ENCODE data around the gene FCSK. TPM values are rescaled to one million over a fixed set of nuclear protein-coding genes. Genes with fewer than 3 reads are reported as not detected.

Gene FCSK
- total and polyA plus RNA-seq, 2 of the 13 experiments (the other 11 are each of a cell fraction or from before 2014, with no cell fraction given): 9.1 to 19.2 TPM

DNA sequence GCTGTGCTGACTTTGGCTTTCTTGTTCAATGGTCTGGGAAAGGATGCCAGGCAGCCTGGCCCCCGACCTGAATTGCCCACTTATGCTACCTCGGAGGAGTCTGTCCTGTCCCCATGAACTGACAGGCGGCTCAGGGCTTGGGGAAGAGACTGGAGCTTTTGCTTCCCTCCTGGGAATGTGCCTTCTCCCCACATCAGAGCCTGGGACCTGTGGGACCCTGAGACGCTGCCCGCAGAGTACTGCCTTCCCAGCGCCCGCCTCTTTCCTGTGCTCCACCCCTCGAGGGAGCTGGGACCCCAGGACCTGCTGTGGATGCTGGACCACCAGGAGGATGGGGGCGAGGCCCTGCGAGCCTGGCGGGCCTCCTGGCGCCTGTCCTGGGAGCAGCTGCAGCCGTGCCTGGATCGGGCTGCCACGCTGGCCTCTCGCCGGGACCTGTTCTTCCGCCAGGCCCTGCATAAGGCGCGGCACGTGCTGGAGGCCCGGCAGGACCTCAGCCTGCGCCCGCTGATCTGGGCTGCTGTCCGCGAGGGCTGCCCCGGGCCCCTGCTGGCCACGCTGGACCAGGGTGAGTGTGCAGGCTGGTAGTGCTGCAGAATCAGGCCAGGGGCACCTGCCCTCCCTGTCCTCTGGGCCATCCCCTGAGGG lies 18.5 kb downstream of the FCSK start:
- POLR2A ChIA-PET: interaction anchor here (1.1 to 1.5 kb wide), 2 partner anchors 10 to 50 kb away, joined by 3 read pairs; partner anchors contain the start of gene COG4
- in situ Hi-C loops (cut with HindIII; ENCODE audit: extremely low pct_ligation_motif_present, low pct_unique_long_range_greater_than_20kb) (no loop called here), intact Hi-C loops (cut with micrococcal nuclease; ENCODE audit: unreplicated experiment) (no loop called here)
- Histone ChIP-seq H2AFZ (ENCODE audit: low read length) (no peak overlapping the region), H3K4me2 (ENCODE audit: low read depth, low read length) (no peak overlapping the region), H3K79me2 (ENCODE audit: insufficient read depth, low read length) (no peaks in the 10 kb centered on the region), H3K4me3 (replicated peaks in 1 of 3; ENCODE audit: insufficient read depth in 1 of 3, low read depth in 2 of 3, low read length in 3 of 3) (no peak overlapping the region), H4K20me1 (ENCODE audit: insufficient read depth, low read length) (no peaks in the 10 kb centered on the region), H3K9me3 (ENCODE audit: low read length) (no peaks in the 10 kb centered on the region), H3K36me3 (replicated peaks in 1 of 2; ENCODE audit: control insufficient read depth in 1 of 2, insufficient read depth in 2 of 2, low read length in 2 of 2) (peaks cover 0 to 3% of the 10 kb centered on the region in 2 experiments; a peak in 1 of 5 replicates), H3K9ac (ENCODE audit: insufficient read depth, low read depth, low read length) (no peak overlapping the region), H3K27ac (ENCODE audit: extremely low read length, insufficient read depth, low read length) (no peak overlapping the region), H3K27me3 (ENCODE audit: control insufficient read depth in 1 of 2, insufficient read depth in 2 of 2, low read length in 2 of 2) (no peaks in the 10 kb centered on the region), H3K4me1 (ENCODE audit: insufficient read depth, low read length) (peaks cover 5% of the 10 kb centered on the region; the same call in 1 of the 2 replicates)
- no TSS peak for BruUV-seq (replicated peaks)
- DNase-seq (ENCODE audit: low spot score): no peak
- no peak for FAIRE-seq
- no peak for ATAC-seq
- CTCF ChIA-PET (ENCODE audit: low intra/inter-chr PET ratio, low total read pairs): no interaction called here
- WGBS (ENCODE audit: low lambda C conversion rate): 85% methylated on average over 19 of the region's 28 CpGs
- TF ChIP-seq ZC3H13 (CRISPR knock-in tag; IDR thresholded peaks at IDR 0.05) (no peak), KLF12 (CRISPR knock-in tag; IDR thresholded peaks at IDR 0.05; ENCODE audit: borderline replicate concordance) (no peak), ZNF264 (CRISPR knock-in tag; IDR thresholded peaks at IDR 0.05) (no peak), ZNF704 (CRISPR knock-in tag; IDR thresholded peaks at IDR 0.05; ENCODE audit: borderline replicate concordance) (no peak), RAD51 (IDR thresholded peaks at IDR 0.05; ENCODE audit: borderline replicate concordance) (no peak), ZNF44 (CRISPR knock-in tag; IDR thresholded peaks at IDR 0.05) (no peak), HIC2 (CRISPR knock-in tag; IDR thresholded peaks at IDR 0.05; ENCODE audit: low read depth) (no peak), ZNF687 (CRISPR knock-in tag; IDR thresholded peaks at IDR 0.05) (0 out of 2 replicates have a peak, but pooled peaks have one; percentile 6), ZNF737 (CRISPR knock-in tag; IDR thresholded peaks at IDR 0.05; ENCODE audit: borderline replicate concordance) (no peak)
- TF ChIP-seq, protein P1, sequence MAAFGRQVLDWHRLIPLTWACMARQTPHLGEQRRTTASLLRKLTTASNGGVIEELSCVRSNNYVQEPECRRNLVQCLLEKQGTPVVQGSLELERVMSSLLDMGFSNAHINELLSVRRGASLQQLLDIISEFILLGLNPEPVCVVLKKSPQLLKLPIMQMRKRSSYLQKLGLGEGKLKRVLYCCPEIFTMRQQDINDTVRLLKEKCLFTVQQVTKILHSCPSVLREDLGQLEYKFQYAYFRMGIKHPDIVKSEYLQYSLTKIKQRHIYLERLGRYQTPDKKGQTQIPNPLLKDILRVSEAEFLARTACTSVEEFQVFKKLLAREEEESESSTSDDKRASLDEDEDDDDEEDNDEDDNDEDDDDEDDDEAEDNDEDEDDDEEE (CRISPR knock-in tag; IDR thresholded peaks at IDR 0.05): no peak
- TF ChIP-seq, protein P2, sequence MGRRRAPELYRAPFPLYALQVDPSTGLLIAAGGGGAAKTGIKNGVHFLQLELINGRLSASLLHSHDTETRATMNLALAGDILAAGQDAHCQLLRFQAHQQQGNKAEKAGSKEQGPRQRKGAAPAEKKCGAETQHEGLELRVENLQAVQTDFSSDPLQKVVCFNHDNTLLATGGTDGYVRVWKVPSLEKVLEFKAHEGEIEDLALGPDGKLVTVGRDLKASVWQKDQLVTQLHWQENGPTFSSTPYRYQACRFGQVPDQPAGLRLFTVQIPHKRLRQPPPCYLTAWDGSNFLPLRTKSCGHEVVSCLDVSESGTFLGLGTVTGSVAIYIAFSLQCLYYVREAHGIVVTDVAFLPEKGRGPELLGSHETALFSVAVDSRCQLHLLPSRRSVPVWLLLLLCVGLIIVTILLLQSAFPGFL (CRISPR knock-in tag; IDR thresholded peaks at IDR 0.05): no peak

Measured in HepG2 (cell line).